ENCODE results near the gene ACSBG1.

DNA sequence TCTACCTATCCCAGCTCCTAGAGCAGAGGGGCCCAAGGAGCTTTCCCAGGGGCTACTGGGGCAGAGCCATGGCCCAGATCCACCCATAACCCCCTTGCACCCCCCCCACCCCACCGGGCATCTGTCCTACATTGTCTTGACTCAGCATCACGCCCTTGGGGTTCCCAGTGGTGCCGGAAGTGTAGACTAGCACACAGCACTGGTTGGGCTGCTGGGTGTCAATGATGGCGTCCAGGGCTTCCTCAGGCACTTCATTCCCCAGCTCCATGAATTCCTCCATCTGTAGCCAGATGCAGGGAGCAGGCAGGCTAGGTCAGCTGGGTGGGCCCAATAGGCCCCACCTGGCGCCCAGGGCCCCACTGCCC lies 52.0 kb downstream of the ACSBG1 start:
- TF ChIP-seq, protein P1, sequence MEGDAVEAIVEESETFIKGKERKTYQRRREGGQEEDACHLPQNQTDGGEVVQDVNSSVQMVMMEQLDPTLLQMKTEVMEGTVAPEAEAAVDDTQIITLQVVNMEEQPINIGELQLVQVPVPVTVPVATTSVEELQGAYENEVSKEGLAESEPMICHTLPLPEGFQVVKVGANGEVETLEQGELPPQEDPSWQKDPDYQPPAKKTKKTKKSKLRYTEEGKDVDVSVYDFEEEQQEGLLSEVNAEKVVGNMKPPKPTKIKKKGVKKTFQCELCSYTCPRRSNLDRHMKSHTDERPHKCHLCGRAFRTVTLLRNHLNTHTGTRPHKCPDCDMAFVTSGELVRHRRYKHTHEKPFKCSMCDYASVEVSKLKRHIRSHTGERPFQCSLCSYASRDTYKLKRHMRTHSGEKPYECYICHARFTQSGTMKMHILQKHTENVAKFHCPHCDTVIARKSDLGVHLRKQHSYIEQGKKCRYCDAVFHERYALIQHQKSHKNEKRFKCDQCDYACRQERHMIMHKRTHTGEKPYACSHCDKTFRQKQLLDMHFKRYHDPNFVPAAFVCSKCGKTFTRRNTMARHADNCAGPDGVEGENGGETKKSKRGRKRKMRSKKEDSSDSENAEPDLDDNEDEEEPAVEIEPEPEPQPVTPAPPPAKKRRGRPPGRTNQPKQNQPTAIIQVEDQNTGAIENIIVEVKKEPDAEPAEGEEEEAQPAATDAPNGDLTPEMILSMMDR (IDR thresholded peaks at IDR 0.05; ENCODE audit: insufficient read depth, low read length) = no peak
- TF ChIP-seq POLR2AphosphoS5 (IDR thresholded peaks at IDR 0.05; ENCODE audit: low read depth) = no peak
- TF ChIP-seq, protein P2, sequence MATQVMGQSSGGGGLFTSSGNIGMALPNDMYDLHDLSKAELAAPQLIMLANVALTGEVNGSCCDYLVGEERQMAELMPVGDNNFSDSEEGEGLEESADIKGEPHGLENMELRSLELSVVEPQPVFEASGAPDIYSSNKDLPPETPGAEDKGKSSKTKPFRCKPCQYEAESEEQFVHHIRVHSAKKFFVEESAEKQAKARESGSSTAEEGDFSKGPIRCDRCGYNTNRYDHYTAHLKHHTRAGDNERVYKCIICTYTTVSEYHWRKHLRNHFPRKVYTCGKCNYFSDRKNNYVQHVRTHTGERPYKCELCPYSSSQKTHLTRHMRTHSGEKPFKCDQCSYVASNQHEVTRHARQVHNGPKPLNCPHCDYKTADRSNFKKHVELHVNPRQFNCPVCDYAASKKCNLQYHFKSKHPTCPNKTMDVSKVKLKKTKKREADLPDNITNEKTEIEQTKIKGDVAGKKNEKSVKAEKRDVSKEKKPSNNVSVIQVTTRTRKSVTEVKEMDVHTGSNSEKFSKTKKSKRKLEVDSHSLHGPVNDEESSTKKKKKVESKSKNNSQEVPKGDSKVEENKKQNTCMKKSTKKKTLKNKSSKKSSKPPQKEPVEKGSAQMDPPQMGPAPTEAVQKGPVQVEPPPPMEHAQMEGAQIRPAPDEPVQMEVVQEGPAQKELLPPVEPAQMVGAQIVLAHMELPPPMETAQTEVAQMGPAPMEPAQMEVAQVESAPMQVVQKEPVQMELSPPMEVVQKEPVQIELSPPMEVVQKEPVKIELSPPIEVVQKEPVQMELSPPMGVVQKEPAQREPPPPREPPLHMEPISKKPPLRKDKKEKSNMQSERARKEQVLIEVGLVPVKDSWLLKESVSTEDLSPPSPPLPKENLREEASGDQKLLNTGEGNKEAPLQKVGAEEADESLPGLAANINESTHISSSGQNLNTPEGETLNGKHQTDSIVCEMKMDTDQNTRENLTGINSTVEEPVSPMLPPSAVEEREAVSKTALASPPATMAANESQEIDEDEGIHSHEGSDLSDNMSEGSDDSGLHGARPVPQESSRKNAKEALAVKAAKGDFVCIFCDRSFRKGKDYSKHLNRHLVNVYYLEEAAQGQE (IDR thresholded peaks at IDR 0.05; ENCODE audit: insufficient replicate concordance, low read depth) = no peak
- no peak for TF ChIP-seq GABPA (IDR thresholded peaks at IDR 0.05; ENCODE audit: low read depth)

Data from HL-60 (cell line).